Epithelial cell of proximal tubule (primary cell): Measurements from ENCODE around the gene NARS2. TPM values are rescaled to one million over a fixed set of nuclear protein-coding genes. Genes with fewer than 3 reads are reported as not detected.

Experiments
- DNase-seq: peaks from one replicate; pipeline ENCODE4 v3.0.0-alpha.2; 2011; ENCODE audit warnings: low read depth
- H3K4me3 ChIP-seq: 2 replicates; pipeline ENCODE4 v1.5.1; 2011; ENCODE audit warnings: low read depth, mild to moderate bottlenecking, low read length
- CTCF ChIP-seq: conservative IDR thresholded peaks from 2 replicates; pipeline ENCODE4 v1.5.1; 2012; ENCODE audit warnings: low read depth, mild to moderate bottlenecking, low read length
- total RNA-seq: library from RNA; depleted of rRNA; stranded (reverse); fragments of >200 nt; gene quantifications from 2 replicates; pipeline ENCODE4 v1.2.3, GENCODE V29; 2015

The NARS2 gene
- total RNA-seq, 1 donor from 2014 or later: 28.4 TPM

GRCh38 chr11:78588517-78588916, 13.9 kb upstream of the NARS2 start:
- TF ChIP-seq CTCF: no peak
- no peak for DNase-seq

GRCh38 chr11:78587446-78587845, 12.8 kb upstream of the NARS2 start:
- no peak overlapping the region for H3K4me3 ChIP-seq
- TF ChIP-seq CTCF: no peak
- DNase-seq: no peak

More at GRCh38 chr11:78588517-78588916, 13.9 kb upstream of the NARS2 start:
- H3K4me3 ChIP-seq: no peak overlapping the region

GRCh38 chr11:78586452-78587046, 11.9 kb upstream of the NARS2 start:
- no peak for DNase-seq
- peak; percentile 59 for TF ChIP-seq CTCF
- H3K4me3 ChIP-seq: no peak overlapping the region

- no peak for TF ChIP-seq CTCF
- DNase-seq: no peak
- H3K4me3 ChIP-seq: no peak overlapping the region
Measured at GRCh38 chr11:78583889-78584288, 9.2 kb upstream of the NARS2 start.

- TF ChIP-seq CTCF: no peak
- no peak overlapping the region for H3K4me3 ChIP-seq
- no peak for DNase-seq
Measured at GRCh38 chr11:78577495-78577894, 2.8 kb upstream of the NARS2 start.

- DNase-seq: no peak
- no peak for TF ChIP-seq CTCF
- no peak overlapping the region for H3K4me3 ChIP-seq
Measured at GRCh38 chr11:78576549-78577097, 2.0 kb upstream of the NARS2 start.

GRCh38 chr11:78575478-78575877, 814 bp upstream of the NARS2 start:
- H3K4me3 ChIP-seq: peak overlapping the region; percentile 97
- no peak for DNase-seq
- TF ChIP-seq CTCF: no peak
